ENCODE data around the gene OPCML.

The OPCML gene

DNA sequence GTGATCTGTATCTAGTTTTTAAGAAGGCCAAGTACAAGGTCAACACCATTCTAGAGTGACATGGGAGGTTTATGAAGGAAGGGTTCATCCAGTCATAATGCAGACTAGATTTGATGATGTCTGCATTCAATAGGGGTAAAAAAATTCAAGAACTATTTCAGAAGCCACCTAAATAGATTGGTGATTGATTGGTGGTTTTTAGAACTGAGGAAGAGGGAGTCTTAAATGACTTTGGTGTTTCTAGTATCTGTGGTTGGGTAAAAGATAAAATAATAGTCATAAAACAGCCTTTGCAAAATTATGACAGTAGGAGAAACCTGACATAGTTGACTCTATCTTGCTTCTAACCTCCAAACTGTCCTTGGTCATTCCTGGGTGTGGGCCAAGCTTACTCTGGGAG, 114.1 kb downstream of the OPCML start:
- no peak overlapping the region for H3K9ac ChIP-seq
- no peaks in the 10 kb centered on the region for H4K20me1 ChIP-seq (ENCODE audit: insufficient read depth)
- no peaks in the 10 kb centered on the region for H3K36me3 ChIP-seq (ENCODE audit: insufficient read depth)
- no peaks in the 10 kb centered on the region for H3K4me1 ChIP-seq (ENCODE audit: low read depth, poor library complexity, severe bottlenecking)
- H3K4me2 ChIP-seq, result no peak overlapping the region
- H3K79me2 ChIP-seq (ENCODE audit: insufficient read depth, low read depth), result no peaks in the 10 kb centered on the region
- H3K27ac ChIP-seq, result no peak overlapping the region
- H3K27me3 ChIP-seq (ENCODE audit: insufficient read depth, low read depth), result no peaks in the 10 kb centered on the region
- TF ChIP-seq, protein P1, sequence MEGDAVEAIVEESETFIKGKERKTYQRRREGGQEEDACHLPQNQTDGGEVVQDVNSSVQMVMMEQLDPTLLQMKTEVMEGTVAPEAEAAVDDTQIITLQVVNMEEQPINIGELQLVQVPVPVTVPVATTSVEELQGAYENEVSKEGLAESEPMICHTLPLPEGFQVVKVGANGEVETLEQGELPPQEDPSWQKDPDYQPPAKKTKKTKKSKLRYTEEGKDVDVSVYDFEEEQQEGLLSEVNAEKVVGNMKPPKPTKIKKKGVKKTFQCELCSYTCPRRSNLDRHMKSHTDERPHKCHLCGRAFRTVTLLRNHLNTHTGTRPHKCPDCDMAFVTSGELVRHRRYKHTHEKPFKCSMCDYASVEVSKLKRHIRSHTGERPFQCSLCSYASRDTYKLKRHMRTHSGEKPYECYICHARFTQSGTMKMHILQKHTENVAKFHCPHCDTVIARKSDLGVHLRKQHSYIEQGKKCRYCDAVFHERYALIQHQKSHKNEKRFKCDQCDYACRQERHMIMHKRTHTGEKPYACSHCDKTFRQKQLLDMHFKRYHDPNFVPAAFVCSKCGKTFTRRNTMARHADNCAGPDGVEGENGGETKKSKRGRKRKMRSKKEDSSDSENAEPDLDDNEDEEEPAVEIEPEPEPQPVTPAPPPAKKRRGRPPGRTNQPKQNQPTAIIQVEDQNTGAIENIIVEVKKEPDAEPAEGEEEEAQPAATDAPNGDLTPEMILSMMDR (conservative IDR thresholded peaks at IDR 0.05; ENCODE audit: low read depth, low read length), result no peak
- no peak overlapping the region for H2AFZ ChIP-seq (ENCODE audit: low read depth)
- H3K4me3 ChIP-seq (IDR thresholded peaks at IDR 0.05; ENCODE audit: insufficient read depth, low read depth, low read length), result no peak overlapping the region

DNA sequence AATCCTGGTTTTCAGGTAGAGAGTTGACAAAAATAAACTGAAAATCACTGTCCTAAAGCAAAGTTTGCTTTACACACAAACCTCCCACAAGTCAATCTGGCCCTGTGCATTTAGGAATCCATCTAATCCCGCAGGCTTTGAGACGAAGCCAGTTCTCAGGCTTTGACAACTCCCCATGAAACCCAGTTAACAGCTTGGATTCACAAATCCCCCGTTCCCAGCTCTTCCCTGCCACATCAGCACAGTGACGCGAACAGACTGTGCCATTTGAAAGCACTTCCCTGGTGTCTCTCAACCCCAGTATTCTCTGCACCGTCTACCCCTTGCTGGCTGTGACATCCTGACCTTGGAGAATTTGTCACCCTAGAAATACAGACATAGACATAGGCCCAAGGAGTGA, 117.8 kb downstream of the OPCML start:
- H3K27me3 ChIP-seq (ENCODE audit: insufficient read depth, low read depth), result no peaks in the 10 kb centered on the region
- H3K4me3 ChIP-seq (IDR thresholded peaks at IDR 0.05; ENCODE audit: insufficient read depth, low read depth, low read length), result no peak overlapping the region
- H3K79me2 ChIP-seq (ENCODE audit: insufficient read depth, low read depth), result no peaks in the 10 kb centered on the region
- H3K27ac ChIP-seq, result no peak overlapping the region
- H3K4me1 ChIP-seq (ENCODE audit: low read depth, poor library complexity, severe bottlenecking), result no peaks in the 10 kb centered on the region
- no peaks in the 10 kb centered on the region for H3K36me3 ChIP-seq (ENCODE audit: insufficient read depth)
- H3K9ac ChIP-seq, result no peak overlapping the region
- TF ChIP-seq, protein P1 (conservative IDR thresholded peaks at IDR 0.05; ENCODE audit: low read depth, low read length), result no peak
- no peak overlapping the region for H2AFZ ChIP-seq (ENCODE audit: low read depth)
- H3K4me2 ChIP-seq, result no peak overlapping the region
- H4K20me1 ChIP-seq (ENCODE audit: insufficient read depth), result no peaks in the 10 kb centered on the region

DNA sequence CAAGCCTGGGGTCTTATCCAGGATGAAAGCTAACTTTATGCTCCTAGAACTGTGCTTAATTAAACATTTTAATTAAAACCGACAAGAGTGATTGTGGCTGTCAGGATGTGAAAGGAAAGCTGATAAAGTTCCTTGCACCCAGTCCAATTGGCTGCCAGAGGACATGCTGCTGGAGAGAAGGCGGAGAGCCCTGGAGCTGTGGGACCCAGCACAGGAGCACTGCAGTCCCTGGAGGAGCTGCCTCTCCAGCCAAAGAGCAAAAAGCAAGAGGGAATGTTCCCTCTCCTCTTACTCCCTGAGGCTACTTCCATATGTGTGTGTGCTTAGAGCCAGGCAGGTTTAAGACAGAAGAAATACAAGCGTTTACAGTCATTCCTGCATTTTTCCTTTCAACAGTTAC, 118.6 kb downstream of the OPCML start:
- Histone ChIP-seq H3K9ac (no peak overlapping the region), H3K4me3 (IDR thresholded peaks at IDR 0.05; ENCODE audit: insufficient read depth, low read depth, low read length) (no peak overlapping the region), H2AFZ (ENCODE audit: low read depth) (no peak overlapping the region), H3K36me3 (ENCODE audit: insufficient read depth) (no peaks in the 10 kb centered on the region), H4K20me1 (ENCODE audit: insufficient read depth) (no peaks in the 10 kb centered on the region), H3K79me2 (ENCODE audit: insufficient read depth, low read depth) (no peaks in the 10 kb centered on the region), H3K27me3 (ENCODE audit: insufficient read depth, low read depth) (no peaks in the 10 kb centered on the region), H3K4me2 (no peak overlapping the region), H3K4me1 (ENCODE audit: low read depth, poor library complexity, severe bottlenecking) (no peaks in the 10 kb centered on the region), H3K27ac (no peak overlapping the region)
- TF ChIP-seq, protein P1 (conservative IDR thresholded peaks at IDR 0.05; ENCODE audit: low read depth, low read length), result no peak

DNA sequence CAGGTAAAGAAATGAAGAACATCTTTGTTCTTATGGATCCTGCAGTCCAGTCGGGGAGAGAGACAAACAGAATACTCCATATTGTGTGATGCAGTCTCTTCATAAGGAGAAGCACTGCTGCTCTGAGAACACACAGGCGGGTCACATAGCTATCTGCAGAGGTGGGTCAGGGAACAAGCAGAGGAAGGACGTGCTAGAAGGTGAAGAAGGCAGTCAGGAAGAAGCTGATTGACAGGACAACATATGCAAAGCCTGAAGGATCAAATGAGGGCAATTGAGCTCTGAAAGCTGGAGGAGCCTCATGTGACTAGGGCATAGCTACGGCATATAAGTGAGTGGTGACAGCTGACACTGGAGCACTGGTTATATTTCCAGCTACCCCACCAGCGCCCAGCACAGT, 122.5 kb downstream of the OPCML start:
- Histone ChIP-seq H3K4me2 (no peak overlapping the region), H3K4me3 (IDR thresholded peaks at IDR 0.05; ENCODE audit: insufficient read depth, low read depth, low read length) (no peak overlapping the region), H3K4me1 (ENCODE audit: low read depth, poor library complexity, severe bottlenecking) (no peaks in the 10 kb centered on the region), H2AFZ (ENCODE audit: low read depth) (no peak overlapping the region), H3K79me2 (ENCODE audit: insufficient read depth, low read depth) (no peaks in the 10 kb centered on the region), H3K27ac (no peak overlapping the region), H3K36me3 (ENCODE audit: insufficient read depth) (no peaks in the 10 kb centered on the region), H4K20me1 (ENCODE audit: insufficient read depth) (no peaks in the 10 kb centered on the region), H3K27me3 (ENCODE audit: insufficient read depth, low read depth) (no peaks in the 10 kb centered on the region), H3K9ac (no peak overlapping the region)
- TF ChIP-seq, protein P1 (conservative IDR thresholded peaks at IDR 0.05; ENCODE audit: low read depth, low read length), result no peak

DNA sequence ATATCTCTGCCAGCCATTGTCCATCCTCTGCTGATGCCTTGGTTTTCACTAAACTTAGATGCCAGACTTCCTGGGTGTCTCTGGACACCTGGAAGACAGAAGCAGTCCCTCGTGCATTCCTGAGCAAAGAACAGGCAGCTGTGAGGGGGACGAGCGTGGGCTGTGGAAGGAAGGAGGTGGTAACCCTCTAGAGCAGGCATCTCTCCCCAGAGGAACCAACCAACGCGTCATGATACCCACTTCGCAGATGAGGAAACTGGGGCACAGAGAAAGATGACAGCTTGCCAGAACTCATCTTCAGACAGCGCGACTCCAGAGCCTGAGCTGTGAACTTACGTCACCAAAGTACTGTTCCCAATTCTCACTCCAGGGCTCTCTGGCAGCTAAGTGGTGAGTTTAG, 123.4 kb downstream of the OPCML start:
- no peak overlapping the region for H3K27ac ChIP-seq
- no peak overlapping the region for H2AFZ ChIP-seq (ENCODE audit: low read depth)
- no peaks in the 10 kb centered on the region for H3K79me2 ChIP-seq (ENCODE audit: insufficient read depth, low read depth)
- H3K4me2 ChIP-seq, result no peak overlapping the region
- no peaks in the 10 kb centered on the region for H3K4me1 ChIP-seq (ENCODE audit: low read depth, poor library complexity, severe bottlenecking)
- no peak overlapping the region for H3K4me3 ChIP-seq (IDR thresholded peaks at IDR 0.05; ENCODE audit: insufficient read depth, low read depth, low read length)
- TF ChIP-seq, protein P1 (conservative IDR thresholded peaks at IDR 0.05; ENCODE audit: low read depth, low read length), result no peak
- H3K9ac ChIP-seq, result no peak overlapping the region
- H3K36me3 ChIP-seq (ENCODE audit: insufficient read depth), result no peaks in the 10 kb centered on the region
- H3K27me3 ChIP-seq (ENCODE audit: insufficient read depth, low read depth), result no peaks in the 10 kb centered on the region
- H4K20me1 ChIP-seq (ENCODE audit: insufficient read depth), result no peaks in the 10 kb centered on the region

Data from KMS-11 (cell line).